Liver (tissue), 9 donors: ENCODE data around the gene FRRS1. TPM values are rescaled to one million over a fixed set of nuclear protein-coding genes. Genes with fewer than 3 reads are reported as not detected.

Experiments used
- DNase-seq: peaks from one replicate; pipeline ENCODE4 v3.0.0-alpha.2; 2017; ENCODE audit warnings: low spot score
- H3K27ac ChIP-seq, 2 donors: one replicate each; pipeline ENCODE4 v1.7.0; 2013; ENCODE audit warnings: inconsistent platforms in 2 of 2, low read length in 2 of 2, control low read depth in 1 of 2, low read depth in 1 of 2, mild to moderate bottlenecking in 1 of 2
- H3K27me3 ChIP-seq, 4 donors: one replicate each; pipeline versions ENCODE4 v1.6.1 to v1.7.0; 2013; ENCODE audit warnings: low read length in 3 of 4, inconsistent platforms in 1 of 4, mild to moderate bottlenecking in 1 of 4, moderate library complexity in 1 of 4; ENCODE audit not compliant: control insufficient read depth in 4 of 4, insufficient read depth in 4 of 4
- H3K36me3 ChIP-seq, 4 donors: one replicate each; pipeline versions ENCODE4 v1.6.1 to v1.7.0; 2013; ENCODE audit warnings: low read length in 3 of 4, mild to moderate bottlenecking in 3 of 4, low read depth in 1 of 4, moderate library complexity in 1 of 4; ENCODE audit not compliant: control insufficient read depth in 4 of 4, insufficient read depth in 3 of 4
- H3K4me1 ChIP-seq, 4 donors: one replicate each; pipeline versions ENCODE4 v1.6.1 to v1.7.0; 2013; ENCODE audit warnings: low read length in 3 of 4, mild to moderate bottlenecking in 3 of 4, moderate library complexity in 1 of 4; ENCODE audit not compliant: control insufficient read depth in 4 of 4, insufficient read depth in 4 of 4
- H3K4me3 ChIP-seq, 3 donors: one replicate each; pipeline versions ENCODE4 v1.6.1 to v1.7.0; 2013; ENCODE audit warnings: low read length in 3 of 3, control low read depth in 1 of 3, low read depth in 1 of 3, mild to moderate bottlenecking in 1 of 3
- H3K9ac ChIP-seq, 2 donors: one replicate each; pipeline ENCODE4 v1.7.0; 2013; ENCODE audit warnings: low read length in 2 of 2, mild to moderate bottlenecking in 2 of 2, moderate library complexity in 2 of 2, control low read depth in 1 of 2, low read depth in 1 of 2
- H3K9me3 ChIP-seq, 4 donors: one replicate each; pipeline versions ENCODE4 v1.6.1 to v1.7.0; 2013; ENCODE audit warnings: low read length in 3 of 4; ENCODE audit not compliant: control insufficient read depth in 4 of 4
- ATF3 ChIP-seq: IDR thresholded peaks from 2 replicates; pipeline ENCODE4 v1.6.1; 2016; ENCODE audit warnings: antibody characterized with exemption
- CTCF ChIP-seq: fragments of 150-350 bp; IDR thresholded peaks from 2 replicates; pipeline ENCODE4 v1.5.1; 2017; ENCODE audit warnings: improper control_type of control experiment, low read depth, low read length; ENCODE audit not compliant: missing input control
- EGR1 ChIP-seq, 2 donors: IDR thresholded peaks; 2 replicates each; pipeline ENCODE4 v1.6.1; 2016 to 2018; ENCODE audit warnings: antibody characterized with exemption in 2 of 2, low read depth in 2 of 2
- FOXA1 ChIP-seq: IDR thresholded peaks from 2 replicates; pipeline ENCODE4 v1.6.1; 2016; ENCODE audit warnings: antibody characterized with exemption
- FOXA2 ChIP-seq: IDR thresholded peaks from 2 replicates; pipeline ENCODE4 v1.6.1; 2016; ENCODE audit warnings: antibody characterized with exemption
- GABPA ChIP-seq, 2 donors: IDR thresholded peaks in 1 of 2; conservative IDR thresholded peaks in 1 of 2; 2 replicates each; pipeline ENCODE4 v1.6.1; 2016; ENCODE audit warnings: antibody characterized with exemption in 2 of 2, mild to moderate bottlenecking in 1 of 2, moderate library complexity in 1 of 2
- HNF4A ChIP-seq, 2 donors: conservative IDR thresholded peaks; 2 replicates each; pipeline ENCODE4 v1.6.1; 2016; ENCODE audit warnings: antibody characterized with exemption in 2 of 2, mild to moderate bottlenecking in 2 of 2
- HNF4G ChIP-seq: IDR thresholded peaks from 2 replicates; pipeline ENCODE4 v1.6.1; 2016; ENCODE audit warnings: antibody characterized with exemption
- JUND ChIP-seq, 2 donors: IDR thresholded peaks; 2 replicates each; pipeline ENCODE4 v1.6.1; 2016; ENCODE audit warnings: antibody characterized with exemption in 2 of 2
- MAX ChIP-seq: IDR thresholded peaks from 2 replicates; pipeline ENCODE4 v1.6.1; 2016; ENCODE audit warnings: antibody characterized with exemption
- NR2F2 ChIP-seq: IDR thresholded peaks from 2 replicates; pipeline ENCODE4 v1.6.1; 2016; ENCODE audit warnings: antibody characterized with exemption
- RAD21 ChIP-seq, 2 donors: IDR thresholded peaks; 2 replicates each; pipeline ENCODE4 v1.6.1; 2016; ENCODE audit warnings: antibody characterized with exemption in 2 of 2, mild to moderate bottlenecking in 2 of 2
- REST ChIP-seq: IDR thresholded peaks from 2 replicates; pipeline ENCODE4 v1.6.1; 2016; ENCODE audit warnings: antibody characterized with exemption, mild to moderate bottlenecking
- RXRA ChIP-seq, 2 donors: IDR thresholded peaks; 2 replicates each; pipeline ENCODE4 v1.6.1; 2017 to 2018; ENCODE audit warnings: antibody characterized with exemption in 2 of 2, mild to moderate bottlenecking in 1 of 2
- SP1 ChIP-seq: IDR thresholded peaks from 2 replicates; pipeline ENCODE4 v1.6.1; 2018; ENCODE audit warnings: antibody characterized with exemption, mild to moderate bottlenecking
- TAF1 ChIP-seq: conservative IDR thresholded peaks from 2 replicates; pipeline ENCODE4 v1.6.1; 2016; ENCODE audit warnings: antibody characterized with exemption, mild to moderate bottlenecking
- YY1 ChIP-seq: IDR thresholded peaks from 2 replicates; pipeline ENCODE4 v1.6.1; 2016; ENCODE audit warnings: antibody characterized with exemption, mild to moderate bottlenecking
- ZBTB33 ChIP-seq: IDR thresholded peaks from 2 replicates; pipeline ENCODE4 v1.6.1; 2016; ENCODE audit warnings: antibody characterized with exemption
- WGBS: extraction: QIAGEN DNeasy Blood & Tissue Kit; methylation state at CpG from one replicate; pipeline ENCODE4 v1.1.7; 2013; 5-methylcytosine and 5-hydroxymethylcytosine counted together
- polyA plus RNA-seq, 2 donors: library from polyadenylated mRNA; stranded (reverse) in 1 of 2; unstranded in 1 of 2; fragments of 200-250 nt in 1 of 2; fragments of >200 nt in 1 of 2; fragmentation: Nextera tagmentation in 1 of 2; extraction: Ambion mirVana in 1 of 2; gene quantifications; one replicate each; pipeline versions ENCODE4 v1.2.1 to v1.2.3, GENCODE V29; 2013 to 2015
- total RNA-seq, 2 donors: library from RNA; depleted of rRNA; stranded (reverse); fragments of >200 nt; gene quantifications; one replicate each; pipeline ENCODE4 v1.2.3, GENCODE V29; 2014
- donor health status: healthy.
- donor health status: healthy.
- donor health status: healthy.
- donor health status: healthy.
- donor health status: healthy.

Gene FRRS1
- total and polyA plus RNA-seq, 4 donors, result 2.7 to 87.4 (median 30.4) TPM

- WGBS, result 97% methylated on average over 1 of the region's 1 CpG
- Histone ChIP-seq H3K4me3 (no peak overlapping the region), H3K9me3 (no peaks in the 10 kb centered on the region), H3K27ac (no peak overlapping the region), H3K27me3 (no peaks in the 10 kb centered on the region), H3K9ac (no peak overlapping the region), H3K36me3 (peaks cover 0 to 30% (median 8%) of the 10 kb centered on the region in 4 donors), H3K4me1 (peaks cover 1 to 23% (median 9%) of the 10 kb centered on the region in 4 donors)
- no peak for DNase-seq
- no peak for TF ChIP-seq MAX
- TF ChIP-seq FOXA1, result no peak
- no peak for TF ChIP-seq RXRA (IDR thresholded peaks at IDR 0.05)
- no peak for TF ChIP-seq HNF4G
- no peak for TF ChIP-seq RAD21 (IDR thresholded peaks at IDR 0.05)
- no peak for TF ChIP-seq ATF3
- no peak for TF ChIP-seq NR2F2
- no peak for TF ChIP-seq SP1
- no peak for TF ChIP-seq YY1
- no peak for TF ChIP-seq JUND (IDR thresholded peaks at IDR 0.05)
- no peak for TF ChIP-seq HNF4A (conservative IDR thresholded peaks at IDR 0.05)
- TF ChIP-seq REST, result no peak
- TF ChIP-seq CTCF, result no peak
- TF ChIP-seq FOXA2, result no peak
- no peak for TF ChIP-seq TAF1
- no peak for TF ChIP-seq ZBTB33
- no peak for TF ChIP-seq EGR1 (IDR thresholded peaks at IDR 0.05; ENCODE audit: low read depth in 2 of 2)
- TF ChIP-seq GABPA (IDR thresholded peaks at IDR 0.05 in 1 of 2, conservative IDR thresholded peaks at IDR 0.05 in 1 of 2), result no peak
These were observed 86.2 kb downstream of the FRRS1 start for GRCh38 chr1:99680270-99680669.
